ENCODE measurements around the gene SPAG8.

Gene SPAG8

GRCh38 chr9:35844628-35845270 is 32.7 kb upstream of the SPAG8 start:
- H3K9ac ChIP-seq (ENCODE audit: low read length) = no peak overlapping the region
- H4K20me1 ChIP-seq (ENCODE audit: insufficient read depth, low read length) = no peaks in the 10 kb centered on the region
- H3K4me1 ChIP-seq (ENCODE audit: low read length) = peaks cover 66% of the 10 kb centered on the region
- H2AFZ ChIP-seq (ENCODE audit: low read length) = no peak overlapping the region
- no peak for TF ChIP-seq EZH2phosphoT487 (IDR thresholded peaks at IDR 0.05; ENCODE audit: low read length)
- no peak for TF ChIP-seq EZH2 (optimal IDR thresholded peaks at IDR 0.05; ENCODE audit: low read depth, low read length)
- no peak for TF ChIP-seq CTCF (IDR thresholded peaks at IDR 0.05; ENCODE audit: low read length)
- H3K9me2 ChIP-seq (replicated peaks; ENCODE audit: insufficient read depth, low read length) = no peaks in the 10 kb centered on the region
- no peaks in the 10 kb centered on the region for H3K79me2 ChIP-seq (ENCODE audit: low read length)
- no peaks in the 10 kb centered on the region for H3K9me3 ChIP-seq (replicated peaks; ENCODE audit: insufficient read depth, low read length)
- H3K27ac ChIP-seq (ENCODE audit: low read length) = no peak overlapping the region
- no peaks in the 10 kb centered on the region for H3K36me3 ChIP-seq (replicated peaks; ENCODE audit: insufficient read depth, low read length)
- 0 out of 2 replicates have a peak overlapping the region, but pooled peaks have one; percentile 1 for H3K4me2 ChIP-seq (ENCODE audit: low read depth, low read length)
- peak; percentile 43 for DNase-seq
- H3F3A ChIP-seq (ENCODE audit: insufficient read depth, low read length) = peaks cover 28% of the 10 kb centered on the region
- H3K27me3 ChIP-seq (replicated peaks; ENCODE audit: insufficient read depth, low read length) = no peaks in the 10 kb centered on the region
- no peak overlapping the region for H3K4me3 ChIP-seq (ENCODE audit: low read length)

GRCh38 chr9:35842795-35843194 is 30.7 kb upstream of the SPAG8 start:
- H3K4me1 ChIP-seq (ENCODE audit: low read length) = peaks cover 53% of the 10 kb centered on the region

DNA sequence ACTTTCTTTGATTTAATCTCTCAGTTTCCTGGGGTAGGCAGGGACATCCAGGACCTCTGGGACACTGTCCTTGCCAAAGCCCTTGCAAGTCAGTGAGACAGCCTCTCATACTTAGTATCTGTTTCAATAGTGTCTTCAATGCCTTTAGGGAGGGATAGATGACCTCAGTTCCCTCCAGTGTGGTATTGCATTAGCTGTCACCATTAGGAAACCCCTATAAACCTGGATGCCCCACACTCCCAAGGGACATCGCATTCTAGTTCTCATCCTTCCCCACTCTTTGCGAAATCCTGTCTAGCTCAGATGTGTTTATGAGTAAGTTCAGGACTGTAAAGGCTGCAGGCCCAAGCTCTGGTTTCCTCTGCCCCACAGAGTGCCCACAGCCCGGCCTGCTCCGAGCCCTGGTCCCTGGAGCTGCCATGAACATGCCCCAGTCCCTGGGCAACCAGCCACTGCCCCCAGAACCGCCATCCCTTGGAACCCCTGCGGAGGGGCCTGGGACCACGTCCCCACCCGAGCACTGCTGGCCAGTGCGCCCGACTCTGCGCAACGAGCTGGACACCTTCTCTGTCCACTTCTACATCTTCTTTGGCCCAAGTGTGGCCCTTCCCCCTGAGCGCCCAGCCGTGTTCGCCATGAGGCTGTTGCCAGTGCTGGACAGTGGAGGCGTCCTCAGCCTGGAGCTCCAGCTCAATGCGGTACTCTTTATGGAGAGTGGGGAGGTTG is 30.1 kb upstream of the SPAG8 start:
- H3K4me1 ChIP-seq (ENCODE audit: low read length) = peaks cover 47% of the 10 kb centered on the region
- H3K9ac ChIP-seq (ENCODE audit: low read length) = no peak overlapping the region
- H3K27me3 ChIP-seq (replicated peaks; ENCODE audit: insufficient read depth, low read length) = no peaks in the 10 kb centered on the region
- DNase-seq = no peak
- no peaks in the 10 kb centered on the region for H4K20me1 ChIP-seq (ENCODE audit: insufficient read depth, low read length)
- H3K9me2 ChIP-seq (replicated peaks; ENCODE audit: insufficient read depth, low read length) = no peaks in the 10 kb centered on the region
- peaks cover 8% of the 10 kb centered on the region for H3F3A ChIP-seq (ENCODE audit: insufficient read depth, low read length)
- H3K9me3 ChIP-seq (replicated peaks; ENCODE audit: insufficient read depth, low read length) = no peaks in the 10 kb centered on the region
- H2AFZ ChIP-seq (ENCODE audit: low read length) = peak overlapping the region; percentile 31; the same call in 1 of the 2 replicates
- H3K4me3 ChIP-seq (ENCODE audit: low read length) = no peak overlapping the region
- H3K36me3 ChIP-seq (replicated peaks; ENCODE audit: insufficient read depth, low read length) = no peaks in the 10 kb centered on the region
- no peaks in the 10 kb centered on the region for H3K79me2 ChIP-seq (ENCODE audit: low read length)
- TF ChIP-seq EZH2phosphoT487 (IDR thresholded peaks at IDR 0.05; ENCODE audit: low read length) = no peak
- TF ChIP-seq EZH2 (optimal IDR thresholded peaks at IDR 0.05; ENCODE audit: low read depth, low read length) = no peak
- TF ChIP-seq CTCF (IDR thresholded peaks at IDR 0.05; ENCODE audit: low read length) = no peak
- H3K27ac ChIP-seq (ENCODE audit: low read length) = peak overlapping the region; percentile 47; the same call in 1 of the 2 replicates
- H3K4me2 ChIP-seq (ENCODE audit: low read depth, low read length) = peak overlapping the region; percentile 61

More at GRCh38 chr9:35842795-35843194, 30.7 kb upstream of the SPAG8 start:
- DNase-seq = peak; percentile 81
- Histone ChIP-seq H3K27ac (ENCODE audit: low read length) (peak overlapping the region; percentile 47; the same call in 1 of the 2 replicates), H4K20me1 (ENCODE audit: insufficient read depth, low read length) (no peaks in the 10 kb centered on the region), H3K4me2 (ENCODE audit: low read depth, low read length) (peak overlapping the region; percentile 61), H3K36me3 (replicated peaks; ENCODE audit: insufficient read depth, low read length) (no peaks in the 10 kb centered on the region), H3K9me2 (replicated peaks; ENCODE audit: insufficient read depth, low read length) (no peaks in the 10 kb centered on the region), H3F3A (ENCODE audit: insufficient read depth, low read length) (peaks cover 15% of the 10 kb centered on the region), H3K9ac (ENCODE audit: low read length) (no peak overlapping the region), H3K9me3 (replicated peaks; ENCODE audit: insufficient read depth, low read length) (no peaks in the 10 kb centered on the region), H3K27me3 (replicated peaks; ENCODE audit: insufficient read depth, low read length) (no peaks in the 10 kb centered on the region), H3K4me3 (ENCODE audit: low read length) (no peak overlapping the region), H3K79me2 (ENCODE audit: low read length) (no peaks in the 10 kb centered on the region), H2AFZ (ENCODE audit: low read length) (peak overlapping the region; percentile 31)
- no peak for TF ChIP-seq CTCF (IDR thresholded peaks at IDR 0.05; ENCODE audit: low read length)
- no peak for TF ChIP-seq EZH2 (optimal IDR thresholded peaks at IDR 0.05; ENCODE audit: low read depth, low read length)
- no peak for TF ChIP-seq EZH2phosphoT487 (IDR thresholded peaks at IDR 0.05; ENCODE audit: low read length)

Data from MM.1S (cell line).